ENCODE results near the gene ANKRD65.
"Not testable (repeated sequence)": the region's sequence is repeated elsewhere in the genome, so short reads cannot be mapped to it uniquely, and the experiment has no call there.

ANKRD65 gene

DNA sequence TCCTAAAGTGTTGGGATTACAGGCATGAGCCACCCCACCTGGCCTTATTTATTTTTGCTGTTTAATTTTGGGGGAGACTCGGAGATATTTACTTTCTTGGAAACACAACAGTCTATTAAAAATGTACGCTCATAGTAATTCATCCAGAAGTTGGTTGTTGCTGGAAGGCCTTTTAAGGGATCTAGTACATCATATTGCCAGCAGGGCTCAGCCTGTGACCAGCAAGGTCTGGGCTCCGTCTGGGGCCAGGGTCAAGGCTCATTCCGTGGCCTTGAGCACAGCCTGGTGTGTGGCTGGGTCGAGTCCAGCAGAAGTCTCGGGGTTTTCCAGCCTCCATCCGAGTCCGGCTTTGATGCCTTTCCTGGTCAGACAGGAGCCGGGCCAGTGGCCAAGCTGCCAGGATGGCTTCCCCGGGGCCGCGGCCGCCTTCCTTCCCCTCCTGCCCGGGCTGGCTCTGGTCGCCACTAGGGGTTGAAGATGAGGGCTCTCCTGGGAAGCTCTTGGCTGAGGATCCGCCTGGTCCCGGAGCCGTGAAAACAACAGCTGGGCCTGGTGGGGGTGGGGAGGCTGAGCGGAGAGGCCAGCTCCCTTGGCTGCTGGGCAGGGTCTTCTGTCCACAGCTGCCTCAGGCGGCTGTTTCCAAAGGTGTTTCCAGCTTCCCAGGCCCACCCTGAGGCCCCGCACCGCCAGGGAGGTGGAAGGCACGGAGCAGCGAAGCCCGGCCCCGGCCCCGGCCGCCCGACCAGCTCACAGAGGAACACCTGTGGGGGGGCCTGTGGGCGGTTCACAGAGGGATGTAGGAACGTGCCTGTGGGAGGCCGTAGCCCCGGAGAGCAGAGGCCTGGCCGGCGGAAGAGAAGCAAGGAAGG is 9.3 kb upstream of the ANKRD65 start:
- no peak for DNase-seq

DNA sequence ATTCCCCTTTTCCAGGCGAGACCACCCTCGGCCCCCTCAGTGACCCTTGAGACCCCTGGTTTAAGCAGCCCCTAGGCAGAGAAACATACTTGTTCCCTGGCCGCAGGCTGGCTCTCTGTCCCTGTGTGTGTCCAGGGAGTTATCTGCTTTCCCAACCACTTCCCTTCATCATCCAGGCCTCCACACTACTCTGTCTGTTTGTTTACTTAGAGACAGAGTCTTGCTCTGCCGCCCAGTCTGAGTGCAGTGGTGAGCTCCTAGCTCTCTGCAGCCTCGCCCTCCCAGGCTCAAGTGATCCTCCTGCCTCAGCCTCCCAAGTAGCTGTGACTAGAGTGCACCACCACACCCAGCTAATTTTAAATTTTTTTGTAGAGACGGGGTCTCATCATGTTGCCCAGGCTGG is 8.6 kb upstream of the ANKRD65 start:
- no peak for DNase-seq

DNA sequence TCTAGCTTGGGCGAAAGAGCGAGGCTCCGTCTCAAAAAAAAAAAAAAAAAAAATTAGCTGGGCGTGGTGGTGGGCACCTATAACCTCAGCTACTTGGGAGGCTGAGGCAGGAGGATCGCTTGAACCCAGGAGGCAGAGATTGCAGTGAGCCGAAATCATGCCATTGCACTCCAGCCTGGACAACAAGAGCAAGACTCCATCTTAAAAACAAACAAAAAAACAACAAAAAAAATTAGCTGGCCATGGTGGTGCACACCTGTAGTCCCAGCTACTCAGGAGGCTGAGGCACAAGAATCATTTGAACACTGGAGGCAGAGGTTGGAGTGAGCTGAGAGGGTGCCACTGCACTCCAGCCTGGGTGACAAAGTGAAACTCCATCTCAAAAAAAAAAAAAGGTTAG is 7.9 kb upstream of the ANKRD65 start:
- DNase-seq, result not testable (repeated sequence)

DNA sequence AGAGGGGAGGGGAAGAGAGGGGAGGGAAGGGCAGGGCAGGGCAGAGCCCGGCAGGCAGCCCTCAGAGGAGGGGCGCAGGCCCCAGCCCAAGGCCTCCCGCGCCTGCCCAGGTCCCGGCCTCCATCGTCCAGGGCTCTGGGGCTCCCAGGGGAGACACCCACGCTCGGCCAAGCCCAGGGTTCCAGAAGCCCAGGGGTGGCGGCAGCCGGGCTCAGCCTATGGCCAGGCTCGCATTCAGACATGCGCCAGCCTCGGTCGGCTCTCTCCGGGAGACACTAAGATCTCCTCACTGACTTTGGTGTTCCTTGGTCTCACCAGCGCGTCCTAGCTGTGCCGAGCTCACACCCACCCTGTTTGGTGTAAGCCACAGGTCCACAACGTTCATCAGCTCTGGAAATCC is 7.1 kb upstream of the ANKRD65 start:
- no peak for DNase-seq

DNA sequence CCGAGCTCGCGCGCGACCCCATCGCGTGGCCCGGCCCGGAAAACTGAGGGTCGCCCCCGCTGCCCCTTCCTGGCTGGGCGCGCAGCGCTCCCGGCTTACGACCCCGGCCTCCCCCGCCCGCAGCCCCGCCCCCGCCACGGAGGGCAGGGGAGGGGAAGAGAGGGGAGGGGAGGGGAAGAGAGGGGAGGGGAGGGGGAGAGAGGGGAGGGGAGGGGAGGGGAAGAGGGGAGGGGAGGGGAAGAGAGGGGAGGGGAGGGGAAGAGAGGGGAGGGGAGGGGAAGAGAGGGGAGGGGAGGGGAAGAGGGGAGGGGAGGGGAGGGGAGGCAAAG is 6.7 kb upstream of the ANKRD65 start:
- DNase-seq, result no peak

DNA sequence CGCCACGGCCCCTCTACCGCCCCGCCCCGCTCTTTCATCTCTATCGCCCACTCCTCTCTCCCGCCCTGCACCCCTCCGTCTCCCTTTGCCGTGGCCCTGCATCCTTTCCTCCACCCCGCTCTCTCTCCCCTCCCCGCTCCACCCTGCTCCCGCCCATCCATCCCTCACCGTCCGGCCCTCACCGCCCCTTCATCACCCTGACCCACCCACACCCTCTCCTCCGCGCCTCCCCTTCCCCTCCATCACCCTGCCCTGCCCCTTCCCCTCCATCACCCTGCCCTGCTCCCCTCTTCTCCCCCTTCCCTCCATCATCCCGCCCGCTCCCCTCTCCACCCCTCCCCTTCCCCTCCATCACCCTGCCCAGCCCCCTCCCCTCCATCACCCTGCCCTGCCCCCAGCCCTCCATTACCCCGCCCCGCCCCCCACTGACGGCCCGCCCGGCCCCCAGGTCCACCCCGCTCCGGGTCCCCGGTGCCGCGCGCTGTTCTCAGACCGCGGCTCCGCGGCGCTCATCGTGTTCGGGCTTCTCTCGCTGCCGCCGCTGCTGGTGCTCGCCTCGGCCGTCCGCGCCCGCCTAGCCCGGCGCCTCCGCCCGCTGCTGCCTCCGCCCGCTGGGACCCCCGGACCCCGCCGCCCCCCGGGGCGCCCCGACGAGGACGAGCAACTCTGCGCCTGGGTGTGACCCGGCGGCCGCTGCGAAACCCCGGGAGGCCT is 6.2 kb upstream of the ANKRD65 start:
- no peak for DNase-seq

DNA sequence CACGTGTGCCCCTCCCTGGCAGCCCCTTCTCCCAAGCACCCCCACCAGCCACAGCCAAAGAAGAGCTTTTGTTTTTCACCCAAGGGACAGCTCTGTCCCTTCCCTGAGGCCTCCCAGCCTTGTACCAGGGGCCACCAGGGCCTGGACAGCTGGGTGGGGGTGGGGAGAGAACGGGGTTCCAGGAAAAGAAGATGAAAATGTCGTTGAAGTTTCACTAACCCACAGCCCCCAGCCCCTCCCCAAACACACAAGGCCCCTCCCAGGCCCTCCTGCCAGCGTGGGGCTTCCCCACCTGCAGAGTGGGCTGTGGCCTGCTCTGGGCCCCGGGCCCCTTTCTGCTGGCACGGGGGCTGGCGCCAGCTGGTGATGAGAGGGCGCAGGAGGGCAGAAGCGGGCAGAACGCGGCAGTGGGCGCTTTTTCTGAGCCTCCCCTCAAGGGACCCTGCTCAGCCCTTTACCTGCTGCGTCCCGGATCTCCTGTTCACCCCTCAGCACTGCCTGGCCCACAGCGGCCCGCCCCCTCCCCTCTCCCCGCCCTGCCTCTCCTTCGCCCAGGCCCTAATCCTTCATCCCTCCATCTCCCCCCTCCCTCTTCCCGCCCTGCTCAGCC is 5.5 kb upstream of the ANKRD65 start:
- no peak for DNase-seq

DNA sequence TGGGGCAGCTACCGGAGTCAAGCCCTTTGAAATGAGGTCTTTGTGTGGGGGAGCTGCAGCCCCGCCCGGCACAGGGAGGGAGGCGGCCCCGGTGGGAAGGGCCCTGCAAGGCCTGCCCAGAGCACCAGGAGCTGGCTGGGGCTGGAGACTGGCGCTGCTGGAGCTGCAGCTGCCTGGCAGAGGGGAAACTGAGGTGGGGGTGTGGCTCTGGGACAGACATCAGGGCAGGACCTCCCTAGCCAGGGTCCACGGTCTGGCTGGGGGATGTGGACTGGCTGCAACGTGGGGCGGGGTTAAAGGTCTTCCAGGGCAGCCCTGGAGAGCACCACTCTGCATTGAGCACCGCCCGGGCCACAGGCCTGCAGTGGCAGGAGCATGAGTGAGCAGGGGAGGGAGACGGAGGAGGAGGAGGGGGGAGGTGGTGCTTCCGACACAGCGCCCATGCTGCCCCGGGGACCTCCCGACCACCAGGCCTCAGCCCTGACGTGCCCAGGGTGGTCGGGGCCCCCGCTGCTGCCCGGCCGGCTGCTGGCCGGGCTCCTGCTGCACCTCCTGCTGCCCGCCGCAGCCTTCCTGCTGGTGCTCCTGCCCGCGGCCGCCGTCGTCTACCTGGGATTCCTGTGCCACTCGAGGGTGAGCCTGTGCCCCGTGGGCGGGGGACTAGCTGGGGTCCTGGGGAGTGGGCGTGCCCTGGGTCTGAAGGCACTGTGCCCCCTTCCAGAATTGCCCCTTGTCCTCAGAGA is 4.8 kb upstream of the ANKRD65 start:
- no peak for DNase-seq

DNA sequence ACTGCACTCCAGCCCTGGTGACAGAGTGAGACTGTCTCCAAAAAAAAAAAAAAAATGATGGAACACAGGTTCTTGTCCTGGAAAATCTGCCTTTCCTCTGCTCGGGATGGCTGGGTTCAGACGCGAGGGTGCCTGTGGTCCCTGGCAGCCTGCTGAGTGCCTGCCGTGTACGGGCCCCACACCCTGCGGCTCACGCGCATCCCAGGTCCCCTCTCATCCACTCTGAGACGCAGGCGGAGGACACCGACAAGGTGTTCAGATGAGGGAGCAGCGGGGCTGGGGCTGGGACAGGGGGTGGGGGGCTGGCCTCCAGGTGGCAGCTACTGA is 4.3 kb upstream of the ANKRD65 start:
- DNase-seq, result no peak

DNA sequence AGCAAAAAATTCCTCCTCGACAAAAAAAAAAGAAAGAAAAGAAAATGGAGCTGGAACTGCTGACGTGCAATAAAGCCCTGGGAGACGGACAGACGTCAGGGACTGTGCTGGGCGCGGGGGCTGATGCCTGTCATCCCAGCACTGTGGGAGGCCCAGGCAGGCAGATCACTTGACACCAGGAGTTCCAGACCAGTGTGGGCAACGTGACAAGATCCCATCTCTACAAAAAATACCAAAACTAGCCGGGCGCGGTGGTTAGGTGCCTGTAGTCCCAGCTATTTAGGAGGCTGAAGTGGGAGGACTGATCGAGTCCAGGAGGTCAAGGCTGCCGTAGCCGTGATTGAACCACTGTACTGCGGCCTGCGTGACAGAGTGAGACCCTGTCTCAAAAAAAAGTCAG is 3.6 kb upstream of the ANKRD65 start:
- DNase-seq, result no peak

DNA sequence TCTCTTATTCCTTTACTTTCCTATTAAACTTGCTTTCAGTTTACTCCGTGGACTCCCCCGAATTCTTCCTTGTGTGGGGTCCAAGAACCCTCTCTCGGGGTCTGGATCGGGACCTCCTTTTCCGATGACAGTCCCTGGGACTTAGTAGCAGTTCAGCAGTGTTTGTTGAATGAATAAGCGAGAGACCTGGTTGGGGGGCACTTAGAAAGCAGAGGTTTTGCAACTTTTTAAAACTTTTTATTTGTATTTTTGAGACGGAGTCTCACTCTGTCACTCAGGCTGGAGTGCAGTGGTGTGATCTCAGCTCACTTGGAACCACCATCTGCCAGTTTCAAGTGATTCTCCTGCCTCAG is 2.1 kb upstream of the ANKRD65 start:
- no peak for DNase-seq

DNA sequence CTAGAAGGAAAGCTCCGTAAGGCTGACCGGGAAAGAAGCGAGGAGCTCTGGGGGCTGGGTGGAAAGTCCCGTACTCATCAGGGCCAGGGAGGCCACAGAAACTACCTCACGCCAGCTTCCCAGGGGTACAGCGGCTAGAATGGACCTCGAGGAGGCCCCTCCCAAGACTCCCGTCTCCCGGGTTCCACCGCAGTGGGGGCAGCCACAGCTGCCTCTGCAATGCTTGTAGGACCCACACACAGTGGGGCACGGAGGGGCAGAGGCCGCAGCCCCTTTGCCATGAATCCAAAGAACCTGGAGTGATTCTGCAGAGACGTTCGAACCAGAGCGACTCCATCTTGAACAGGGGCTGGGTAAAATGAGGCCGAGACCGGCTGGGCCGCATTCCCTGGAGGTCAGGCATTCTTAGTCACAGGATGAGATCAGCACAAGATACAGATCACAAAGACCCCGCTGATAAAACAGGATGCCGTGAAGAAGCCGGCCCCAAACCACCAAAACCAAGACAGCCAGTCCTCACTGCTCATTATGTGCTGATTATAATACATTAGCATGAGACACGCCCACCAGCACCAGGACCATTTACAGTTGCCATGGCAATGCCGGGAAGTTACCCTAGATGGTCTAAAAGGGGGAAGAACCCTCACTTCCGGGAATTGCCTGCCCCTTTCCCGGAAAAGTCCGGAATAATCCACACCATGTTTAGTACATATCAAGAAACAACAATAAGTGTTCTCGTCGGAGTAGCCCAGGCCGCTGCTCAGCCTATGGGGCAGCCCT is 1.6 kb upstream of the ANKRD65 start:
- DNase-seq, result no peak

DNA sequence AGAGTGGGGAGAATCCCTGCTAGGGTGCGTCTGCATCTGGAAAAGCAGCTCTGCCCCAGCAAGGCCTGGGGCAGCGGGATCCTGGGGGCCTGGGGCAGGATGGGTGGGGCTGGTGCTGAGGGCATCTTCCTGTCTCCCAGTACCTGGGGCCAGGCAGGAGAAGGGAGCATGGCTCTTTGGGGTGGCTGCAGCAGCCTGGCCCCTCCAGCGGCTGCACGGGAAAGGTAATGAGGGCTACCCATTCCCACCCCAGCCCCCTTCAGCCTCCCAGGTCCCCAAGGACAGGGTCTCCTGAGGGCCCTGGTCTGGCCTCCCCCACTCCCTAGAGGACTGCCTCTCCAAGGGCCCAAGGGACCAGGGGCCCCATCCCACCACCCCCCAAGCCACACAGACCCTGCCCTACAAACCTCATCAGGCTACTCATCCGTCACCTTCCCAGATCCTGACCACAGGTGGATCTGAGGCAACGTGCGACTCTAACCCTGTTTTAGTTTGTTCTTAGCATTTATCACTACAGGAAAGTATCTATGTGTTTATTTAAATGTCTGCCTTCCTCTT is 910 bp upstream of the ANKRD65 start:
- DNase-seq, result no peak

DNA sequence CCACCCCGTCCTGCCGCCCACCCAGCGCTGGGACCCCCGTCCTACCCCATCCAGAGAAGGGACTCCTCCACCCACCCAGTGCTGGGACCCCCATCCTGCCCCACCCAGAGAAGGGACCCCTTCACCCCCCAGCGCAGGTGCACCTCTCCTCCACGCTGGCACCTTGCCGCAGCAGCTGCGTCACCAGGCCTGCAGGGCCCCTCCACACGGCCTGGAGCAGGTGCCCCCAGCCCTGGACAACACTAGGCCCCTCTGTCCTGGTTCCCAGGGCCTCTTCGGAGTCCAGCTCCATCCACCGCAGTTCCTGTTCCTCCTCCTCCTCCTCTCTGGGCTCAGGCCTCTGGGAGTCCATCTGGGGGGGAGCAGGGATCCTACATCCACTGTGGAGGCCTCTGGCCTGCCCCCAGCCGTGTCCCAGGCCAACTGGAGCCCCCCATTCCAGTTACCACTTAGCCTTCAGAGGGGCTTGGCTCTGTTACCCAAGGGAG is 378 bp downstream of the ANKRD65 start:
- no peak for DNase-seq

DNA sequence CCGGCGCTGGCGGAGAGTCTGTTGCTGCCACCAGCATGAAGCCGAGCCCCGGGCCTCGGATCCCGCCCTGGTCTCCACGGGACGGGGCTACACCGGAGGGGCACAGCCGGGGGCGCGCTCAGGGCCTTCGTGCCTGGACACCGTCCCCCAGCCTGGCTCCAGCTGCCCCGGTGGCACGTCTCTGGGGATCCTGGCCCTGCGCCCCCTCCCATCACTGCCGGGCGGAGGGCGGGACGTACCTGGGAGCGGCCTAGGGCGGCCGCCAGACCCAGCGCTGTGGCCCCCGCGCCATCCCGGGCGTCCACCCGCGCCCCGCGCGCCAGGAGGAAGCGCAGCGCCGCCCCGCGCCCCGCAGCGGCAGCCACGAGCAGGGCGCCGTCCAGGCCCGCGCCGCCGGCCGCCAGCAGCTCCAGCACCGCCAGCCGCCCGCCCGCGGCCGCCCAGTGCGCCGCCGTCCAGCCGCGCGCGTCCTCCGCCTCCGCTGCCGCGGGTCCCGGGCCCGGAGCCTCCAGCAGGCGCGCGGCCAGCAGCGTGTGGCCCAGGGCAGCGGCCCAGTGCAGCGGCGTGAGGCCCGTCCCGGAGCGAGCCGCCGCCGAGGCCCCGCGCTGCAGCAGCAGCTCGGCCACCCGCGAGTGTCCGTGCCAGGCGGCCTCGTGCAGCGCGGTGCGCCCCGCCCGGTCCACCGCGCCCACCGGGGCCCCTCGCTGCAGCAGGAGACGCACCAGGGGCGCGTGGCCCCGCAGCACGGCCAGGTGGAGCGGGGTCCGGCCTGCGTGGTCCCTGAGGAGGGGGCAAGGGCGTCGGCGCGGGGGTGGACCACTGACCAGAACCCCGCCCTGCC is 1.0 kb downstream of the ANKRD65 start:
- DNase-seq, result no peak

DNA sequence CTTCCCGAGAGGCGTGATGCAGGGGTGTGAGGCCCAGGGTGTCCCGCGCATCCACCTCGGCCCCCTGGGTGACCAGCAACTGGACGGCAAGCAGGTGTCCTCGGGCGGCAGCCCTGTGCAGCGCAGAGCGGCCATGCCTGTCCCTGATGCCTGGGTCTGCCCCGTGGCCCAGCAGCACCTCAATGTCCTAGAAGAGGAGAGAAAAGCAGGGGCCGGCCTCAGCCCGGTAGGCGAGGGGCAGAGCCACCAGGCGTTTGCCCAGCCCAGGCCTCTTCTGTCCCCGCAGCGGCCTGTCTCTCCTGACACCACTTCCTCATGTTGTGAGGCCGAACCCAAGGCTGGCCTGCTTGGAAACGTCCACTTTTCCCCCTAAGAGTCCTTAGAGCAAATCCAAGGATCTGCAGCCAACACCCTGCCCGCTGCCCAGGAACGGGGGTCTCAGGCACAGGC is 1.7 kb downstream of the ANKRD65 start:
- DNase-seq, result no peak

DNA sequence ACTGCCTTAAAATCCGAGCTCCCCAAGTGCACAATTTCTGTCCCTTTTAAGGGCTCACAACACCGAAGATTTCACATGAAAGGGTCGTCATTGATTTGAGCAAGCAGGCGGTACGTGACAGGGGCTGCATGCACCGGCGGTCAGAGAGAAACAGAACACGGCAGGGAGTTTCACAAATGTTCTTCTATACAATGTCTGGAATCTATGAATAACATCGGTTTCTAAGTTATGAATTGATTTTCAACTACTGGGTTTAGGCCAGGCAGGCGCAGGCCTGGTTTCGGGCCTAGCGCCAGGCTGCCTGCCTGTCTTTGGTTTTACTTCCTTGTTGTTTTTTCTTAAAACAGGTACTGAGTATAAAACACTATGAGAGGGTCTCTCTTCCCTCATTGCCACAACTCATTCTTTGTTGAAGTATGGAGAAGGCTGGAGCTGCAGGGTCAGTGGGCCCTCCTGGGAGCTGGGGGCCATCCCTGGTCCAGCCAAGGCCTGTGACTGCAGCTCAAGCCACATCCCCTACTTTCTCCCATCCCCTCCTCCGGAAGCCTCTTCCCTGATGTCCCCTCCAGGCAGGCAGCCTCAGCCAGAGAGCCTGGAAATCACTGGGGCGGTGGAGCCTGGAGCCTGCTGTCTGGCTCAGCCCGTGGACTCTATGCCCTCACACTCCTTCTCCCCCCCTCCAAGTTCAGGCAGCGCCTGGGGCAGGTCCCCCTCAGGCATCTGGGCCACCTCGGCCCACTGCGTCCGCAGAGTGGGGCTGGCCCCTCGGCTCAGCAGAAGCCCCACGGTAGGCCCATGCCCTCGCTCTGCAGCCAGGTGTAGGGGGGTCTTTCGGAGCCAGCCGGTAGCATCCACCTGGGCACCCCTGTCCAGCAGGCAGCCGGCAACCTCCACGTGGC is 2.4 kb downstream of the ANKRD65 start:
- DNase-seq, result no peak

DNA sequence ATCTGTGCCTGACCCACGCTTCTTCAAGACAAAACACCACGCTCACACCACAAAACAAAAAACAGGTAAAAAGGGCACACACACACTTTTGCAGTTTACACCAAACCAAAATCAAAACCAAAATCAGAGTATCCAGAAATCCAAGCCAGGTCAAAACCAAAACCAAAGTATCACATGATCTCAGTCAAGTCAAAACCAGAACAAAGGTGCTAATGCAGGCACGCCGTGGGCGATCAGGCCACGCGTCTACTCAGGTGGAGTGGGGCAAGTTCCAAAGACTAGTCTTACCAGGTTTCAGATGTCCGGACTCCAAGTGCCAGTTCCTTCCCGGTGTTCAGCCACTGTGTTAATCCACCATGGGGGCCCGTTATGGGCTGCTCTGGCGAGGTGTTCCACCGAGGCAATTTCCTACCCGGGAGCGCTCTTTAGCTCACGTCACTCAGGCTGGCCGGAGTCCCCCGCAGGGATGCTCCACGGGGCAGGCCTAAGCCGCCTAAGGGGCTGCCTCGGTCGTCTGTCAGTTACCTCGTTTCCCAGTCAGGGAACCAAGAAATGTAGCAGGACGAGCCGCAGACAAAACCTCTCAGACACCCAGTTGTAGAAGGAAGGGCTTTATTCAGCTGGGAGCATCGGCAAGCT is 3.1 kb downstream of the ANKRD65 start:
- DNase-seq, result not testable (repeated sequence)

DNA sequence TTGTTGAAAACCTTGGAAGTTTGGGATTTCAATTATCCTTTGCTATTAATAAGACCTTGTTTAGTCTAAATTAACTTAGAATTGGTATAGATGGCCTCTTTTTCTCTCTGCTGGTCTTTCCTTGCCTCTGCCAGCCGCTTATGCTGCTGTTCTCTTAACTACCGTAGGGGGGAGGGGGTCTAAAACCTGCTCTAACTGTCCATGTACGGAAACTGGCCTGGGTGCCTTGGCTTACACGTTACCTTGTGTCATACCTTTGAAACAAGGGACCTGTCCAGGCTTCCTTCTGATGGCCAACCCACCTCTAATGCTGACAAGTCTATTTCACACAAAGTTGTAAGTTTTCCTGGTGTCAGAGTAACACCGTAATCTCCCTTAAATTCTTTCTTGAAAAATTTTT is 3.7 kb downstream of the ANKRD65 start:
- DNase-seq, result not testable (repeated sequence)

DNA sequence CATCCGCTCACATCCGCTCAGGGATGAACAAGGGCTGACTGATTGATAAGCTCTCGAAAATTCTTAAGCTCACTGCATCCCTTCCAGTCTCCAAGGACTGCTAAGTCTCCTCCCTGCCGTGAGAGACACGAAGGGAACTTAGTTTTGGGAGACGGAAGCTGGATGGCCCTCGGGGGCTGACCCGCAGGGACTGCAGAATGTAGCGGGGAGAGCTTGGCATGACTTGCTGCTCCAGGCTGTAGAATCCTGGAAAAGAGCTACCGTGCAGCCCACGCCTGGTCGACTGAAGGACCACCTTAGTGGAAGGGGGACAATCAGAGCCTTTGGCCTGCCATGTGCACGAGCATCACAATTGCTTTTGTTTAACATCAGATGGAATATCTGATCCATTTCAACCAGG is 5.3 kb downstream of the ANKRD65 start:
- no peak for DNase-seq

Measured in stimulated activated CD8-positive, alpha-beta memory T cell treated with anti-CD3 and anti-CD28 coated beads, Interleukin-4, amount 100 ng/mL, for 48 hours (primary cell).